ENCODE results near the gene DSE.

GRCh38 chr6:116369964-116370759 lies 585 bp upstream of the DSE start:
- no peak for TF ChIP-seq CTCF (IDR thresholded peaks at IDR 0.05)
- no peak for TF ChIP-seq POLR2AphosphoS5 (IDR thresholded peaks at IDR 0.05)
- no peak for TF ChIP-seq EP300 (IDR thresholded peaks at IDR 0.05; ENCODE audit: low read depth)
